CD14-positive monocyte (primary cell): ENCODE data around the gene SPON1. TPM values are rescaled to one million over a fixed set of nuclear protein-coding genes. Genes with fewer than 3 reads are reported as not detected.

Experiments used
- DNase-seq, 3 donors: peaks; one replicate each; pipeline ENCODE4 v3.0.0-alpha.2; 2011 to 2022
- H2AFZ ChIP-seq: 2 replicates; pipeline ENCODE4 v1.6.0; 2012; ENCODE audit warnings: mild to moderate bottlenecking, low read depth, low read length, inconsistent platforms; ENCODE audit not compliant: insufficient read depth, poor library complexity, severe bottlenecking
- H3K27ac ChIP-seq, 2 donors: 1 replicate in 1 of 2; 2 replicates in 1 of 2; pipeline ENCODE4 v1.5.1; 2012 to 2013; ENCODE audit warnings: low read length in 2 of 2, control low read depth in 1 of 2, inconsistent platforms in 1 of 2, low read depth in 1 of 2, mild to moderate bottlenecking in 1 of 2
- H3K27me3 ChIP-seq, 2 donors: one replicate each; pipeline versions ENCODE4 v1.6.0 to v1.6.1; 2011 to 2013; ENCODE audit warnings: low read length in 2 of 2; ENCODE audit not compliant: control insufficient read depth in 2 of 2, insufficient read depth in 2 of 2
- H3K36me3 ChIP-seq, 2 donors: replicated peaks in 1 of 2; 1 replicate in 1 of 2; 2 replicates in 1 of 2; pipeline versions ENCODE4 v1.5.1 to v1.6.1; 2012 to 2013; ENCODE audit warnings: low read length in 2 of 2, control low read depth in 1 of 2, inconsistent platforms in 1 of 2, mild to moderate bottlenecking in 1 of 2; ENCODE audit not compliant: insufficient read depth in 2 of 2, control insufficient read depth in 1 of 2
- H3K4me1 ChIP-seq, 2 donors: 1 replicate in 1 of 2; 2 replicates in 1 of 2; pipeline versions ENCODE4 v1.5.1 to v1.6.1; 2012 to 2013; ENCODE audit warnings: low read length in 2 of 2, control low read depth in 1 of 2, inconsistent platforms in 1 of 2, mild to moderate bottlenecking in 1 of 2, moderate library complexity in 1 of 2; ENCODE audit not compliant: insufficient read depth in 2 of 2, control insufficient read depth in 1 of 2
- H3K4me2 ChIP-seq: replicated peaks from 2 replicates; pipeline ENCODE3; 2012; ENCODE audit warnings: low read length, moderate library complexity, mild to moderate bottlenecking; ENCODE audit not compliant: poor library complexity, severe bottlenecking; ENCODE audit errors: extremely low read depth
- H3K4me3 ChIP-seq, 3 experiments: fragments of 200-600 bp in 1 of 3; sonication (generic) in 1 of 3; replicated peaks in 1 of 3; 1 replicate in 2 of 3; 2 replicates in 1 of 3; pipeline ENCODE4 v1.5.1; 2011 to 2013; ENCODE audit warnings: low read length in 3 of 3, mild to moderate bottlenecking in 3 of 3, control low read depth in 2 of 3, low read depth in 2 of 3, inconsistent platforms in 1 of 3, moderate library complexity in 1 of 3
- H3K79me2 ChIP-seq: 2 replicates; pipeline ENCODE4 v1.6.0; 2012; ENCODE audit warnings: mild to moderate bottlenecking, control low read depth, inconsistent platforms, low read length, moderate library complexity; ENCODE audit not compliant: insufficient read depth
- H3K9ac ChIP-seq: 2 replicates; pipeline ENCODE4 v1.6.0; 2017; ENCODE audit warnings: low read length, mild to moderate bottlenecking; ENCODE audit not compliant: insufficient read depth, poor library complexity, severe bottlenecking
- H3K9me3 ChIP-seq, 2 donors: replicated peaks in 1 of 2; 1 replicate in 1 of 2; 2 replicates in 1 of 2; pipeline versions ENCODE4 v1.5.1 to v1.6.1; 2012 to 2013; ENCODE audit warnings: low read length in 2 of 2, control low read depth in 1 of 2; ENCODE audit not compliant: control insufficient read depth in 1 of 2, insufficient read depth in 1 of 2
- H4K20me1 ChIP-seq: 2 replicates; pipeline ENCODE4 v1.6.0; 2012; ENCODE audit warnings: mild to moderate bottlenecking, low read length, control low read depth, moderate library complexity; ENCODE audit not compliant: insufficient read depth
- H3K27ac Mint-ChIP-seq, 7 donors: one replicate each; pipeline ENCODE4 v1.8.0; 2020; ENCODE audit warnings: mild to moderate bottlenecking in 7 of 7, mixed read lengths in 7 of 7, moderate library complexity in 6 of 7, inconsistent platforms in 2 of 7
- H3K27me3 Mint-ChIP-seq, 3 donors: one replicate each; pipeline ENCODE4 v1.8.0; 2021 to 2022; ENCODE audit warnings: low read depth in 3 of 3, mild to moderate bottlenecking in 3 of 3, mixed read lengths in 3 of 3, moderate library complexity in 3 of 3, inconsistent platforms in 1 of 3
- H3K36me3 Mint-ChIP-seq, 2 donors: one replicate each; pipeline ENCODE4 v1.8.0; 2020; ENCODE audit warnings: mixed read lengths in 2 of 2, inconsistent platforms in 1 of 2, mild to moderate bottlenecking in 1 of 2
- H3K4me1 Mint-ChIP-seq: one replicate; pipeline ENCODE4 v1.8.0; 2020; ENCODE audit warnings: mild to moderate bottlenecking, mixed read lengths
- H3K4me3 Mint-ChIP-seq, 2 donors: one replicate each; pipeline ENCODE4 v1.8.0; 2020; ENCODE audit warnings: mild to moderate bottlenecking in 2 of 2, mixed read lengths in 2 of 2, moderate library complexity in 1 of 2
- H3K9me3 Mint-ChIP-seq, 7 donors: one replicate each; pipeline ENCODE4 v1.8.0; 2020 to 2022; ENCODE audit warnings: mixed read lengths in 7 of 7, mild to moderate bottlenecking in 6 of 7, moderate library complexity in 6 of 7, inconsistent platforms in 2 of 7
- CTCF ChIP-seq: fragments of 200-600 bp; IDR thresholded peaks from one replicate; pipeline ENCODE4 v1.8.0; 2022; ENCODE audit warnings: antibody characterized with exemption, mild to moderate bottlenecking
- WGBS: methylation state at CpG from one replicate; pipeline ENCODE4 v1.1.5; 2013; ENCODE audit warnings: missing lambda C conversion rate; ENCODE audit not compliant: insufficient coverage; 5-methylcytosine and 5-hydroxymethylcytosine counted together
- intact Hi-C, 2 donors: fragments of 100-400 bp; cut with micrococcal nuclease; formaldehyde crosslinking; loops; one replicate each; pipeline versions ENCODE4 v1.15.0 to v1.15.1; 2023
- polyA plus RNA-seq, 3 donors: library from polyadenylated mRNA; depleted of rRNA in 1 of 3; unstranded in 2 of 3; stranded (reverse) in 1 of 3; fragments of 300-500 nt in 2 of 3; fragments of >200 nt in 1 of 3; fragmentation: Illumina TruSeq in 2 of 3; gene quantifications; 1 replicate in 2 of 3; 2 replicates in 1 of 3; pipeline ENCODE4 v1.2.3, GENCODE V29; 2012 to 2021

Gene SPON1
- polyA plus RNA-seq, 3 donors: not detected

GRCh38 chr11:13923716-13924650 lies 38.5 kb upstream of the SPON1 start:
- H3K4me1 Mint-ChIP-seq: peaks cover 6% of the 10 kb centered on the region

More at GRCh38 chr11:13923716-13924650, 38.5 kb upstream of the SPON1 start:
- Mint-ChIP-seq H3K9me3 (no peaks in the 10 kb centered on the region), H3K36me3 (no peaks in the 10 kb centered on the region), H3K4me3 (no peak overlapping the region), H3K27me3 (peaks cover 0 to 2% (median 1%) of the 10 kb centered on the region in 3 donors), H3K27ac (peak overlapping the region in 1 of 7 donors; percentile 31)
- 27% methylated on average over 3 of the region's 8 CpGs for WGBS
- no peak overlapping the region for H3K4me2 ChIP-seq
- no peaks in the 10 kb centered on the region for H4K20me1 ChIP-seq
- no peaks in the 10 kb centered on the region for H3K4me1 ChIP-seq
- no peaks in the 10 kb centered on the region for H3K9me3 ChIP-seq
- H3K27ac ChIP-seq: no peak overlapping the region
- no peaks in the 10 kb centered on the region for H3K36me3 ChIP-seq
- intact Hi-C loops: no loop called here
- no peak overlapping the region for H3K9ac ChIP-seq
- no peak for DNase-seq
- no peaks in the 10 kb centered on the region for H3K79me2 ChIP-seq
- no peak for TF ChIP-seq CTCF
- no peak overlapping the region for H2AFZ ChIP-seq
- no peak overlapping the region for H3K4me3 ChIP-seq
- no peaks in the 10 kb centered on the region for H3K27me3 ChIP-seq
